Sigmoid colon (tissue), 3 donors: ENCODE data around the gene COQ8A.

Experiments used
- POLR2A ChIP-seq, 2 donors: fragments of 450-650 bp; IDR thresholded peaks; one replicate each; pipeline ENCODE4 v1.6.1; 2016; ENCODE audit warnings: antibody characterized with exemption in 2 of 2, mild to moderate bottlenecking in 2 of 2, moderate library complexity in 2 of 2
- TF ChIP-seq, protein P1 (sequence below), 4 experiments: fragments of 450-650 bp in 3 of 4; fragments of 200-600 bp in 1 of 4; IDR thresholded peaks; one replicate each; pipeline ENCODE4 v1.5.1; 2016 to 2019; ENCODE audit warnings: antibody characterized with exemption in 4 of 4, mild to moderate bottlenecking in 3 of 4, moderate library complexity in 2 of 4

DNA sequence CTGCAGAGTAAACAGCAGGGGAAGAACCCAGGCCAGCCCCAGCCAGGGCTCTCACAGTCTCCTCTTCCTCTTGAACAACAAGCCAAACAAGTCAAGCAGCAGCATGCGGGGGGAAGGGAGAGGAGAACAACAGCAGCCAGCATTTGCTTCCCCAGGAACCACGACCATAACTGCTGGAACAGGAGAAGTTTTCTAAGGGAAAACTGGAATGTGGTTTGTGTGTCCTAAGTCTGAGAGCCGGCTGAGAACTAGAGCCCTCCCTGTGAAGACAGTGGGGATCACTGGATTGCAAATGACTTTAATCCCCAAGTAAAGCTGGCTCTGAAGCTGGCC lies 48.2 kb downstream of the COQ8A start:
- TF ChIP-seq POLR2A (IDR thresholded peaks at IDR 0.05): no peak
- TF ChIP-seq, protein P1, sequence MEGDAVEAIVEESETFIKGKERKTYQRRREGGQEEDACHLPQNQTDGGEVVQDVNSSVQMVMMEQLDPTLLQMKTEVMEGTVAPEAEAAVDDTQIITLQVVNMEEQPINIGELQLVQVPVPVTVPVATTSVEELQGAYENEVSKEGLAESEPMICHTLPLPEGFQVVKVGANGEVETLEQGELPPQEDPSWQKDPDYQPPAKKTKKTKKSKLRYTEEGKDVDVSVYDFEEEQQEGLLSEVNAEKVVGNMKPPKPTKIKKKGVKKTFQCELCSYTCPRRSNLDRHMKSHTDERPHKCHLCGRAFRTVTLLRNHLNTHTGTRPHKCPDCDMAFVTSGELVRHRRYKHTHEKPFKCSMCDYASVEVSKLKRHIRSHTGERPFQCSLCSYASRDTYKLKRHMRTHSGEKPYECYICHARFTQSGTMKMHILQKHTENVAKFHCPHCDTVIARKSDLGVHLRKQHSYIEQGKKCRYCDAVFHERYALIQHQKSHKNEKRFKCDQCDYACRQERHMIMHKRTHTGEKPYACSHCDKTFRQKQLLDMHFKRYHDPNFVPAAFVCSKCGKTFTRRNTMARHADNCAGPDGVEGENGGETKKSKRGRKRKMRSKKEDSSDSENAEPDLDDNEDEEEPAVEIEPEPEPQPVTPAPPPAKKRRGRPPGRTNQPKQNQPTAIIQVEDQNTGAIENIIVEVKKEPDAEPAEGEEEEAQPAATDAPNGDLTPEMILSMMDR (IDR thresholded peaks at IDR 0.05): no peak
